Posterior vena cava (tissue), 2 donors: ENCODE results near the gene GRK7. TPM values are rescaled to one million over a fixed set of nuclear protein-coding genes. Genes with fewer than 3 reads are reported as not detected.
A peak's percentile ranks its signal among the peaks of the same experiment; 100 is the strongest.

ENCODE experiments used
- DNase-seq: peaks from one replicate; pipeline ENCODE4 v3.0.0-alpha.2; 2020; ENCODE audit warnings: low spot score
- intact Hi-C, 2 donors: fragments of 100-400 bp; cut with DNase I; formaldehyde crosslinking; loops; one replicate each; pipeline versions ENCODE4 v1.14.1 to v1.14.2; 2022 to 2023
- long read RNA-seq, 2 donors: library from polyadenylated mRNA; unstranded; transcript quantifications; one replicate each; pipeline ENCODE4 v2.0.0, GENCODE V29; 2020 to 2021
- total RNA-seq, 2 donors: library from RNA; stranded (reverse); fragmentation: NEBNext Ultra II Directional; extraction: Animal tissue kit (Norgen Biotek cat#: 25700); gene quantifications; one replicate each; pipeline ENCODE4 v1.2.1, GENCODE V29; 2021
- donor health status: DM: yes; HTN: yes; CAD: no.
- donor health status: DM: yes; HTN: yes; CAD: no.

GRK7 gene, protein sequence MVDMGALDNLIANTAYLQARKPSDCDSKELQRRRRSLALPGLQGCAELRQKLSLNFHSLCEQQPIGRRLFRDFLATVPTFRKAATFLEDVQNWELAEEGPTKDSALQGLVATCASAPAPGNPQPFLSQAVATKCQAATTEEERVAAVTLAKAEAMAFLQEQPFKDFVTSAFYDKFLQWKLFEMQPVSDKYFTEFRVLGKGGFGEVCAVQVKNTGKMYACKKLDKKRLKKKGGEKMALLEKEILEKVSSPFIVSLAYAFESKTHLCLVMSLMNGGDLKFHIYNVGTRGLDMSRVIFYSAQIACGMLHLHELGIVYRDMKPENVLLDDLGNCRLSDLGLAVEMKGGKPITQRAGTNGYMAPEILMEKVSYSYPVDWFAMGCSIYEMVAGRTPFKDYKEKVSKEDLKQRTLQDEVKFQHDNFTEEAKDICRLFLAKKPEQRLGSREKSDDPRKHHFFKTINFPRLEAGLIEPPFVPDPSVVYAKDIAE (N-terminal part only)
- under 1 TPM in 1 of 2 donors, not detected in 1; 0.14 TPM for total RNA-seq
- long read RNA-seq, donor 1, partial matches to known transcripts: 0 of 1 reads
- long read RNA-seq, donor 1, other reads (novel, unspliced or antisense): 1 of 1 reads
- long read RNA-seq, donor 2: 0 reads

DNA sequence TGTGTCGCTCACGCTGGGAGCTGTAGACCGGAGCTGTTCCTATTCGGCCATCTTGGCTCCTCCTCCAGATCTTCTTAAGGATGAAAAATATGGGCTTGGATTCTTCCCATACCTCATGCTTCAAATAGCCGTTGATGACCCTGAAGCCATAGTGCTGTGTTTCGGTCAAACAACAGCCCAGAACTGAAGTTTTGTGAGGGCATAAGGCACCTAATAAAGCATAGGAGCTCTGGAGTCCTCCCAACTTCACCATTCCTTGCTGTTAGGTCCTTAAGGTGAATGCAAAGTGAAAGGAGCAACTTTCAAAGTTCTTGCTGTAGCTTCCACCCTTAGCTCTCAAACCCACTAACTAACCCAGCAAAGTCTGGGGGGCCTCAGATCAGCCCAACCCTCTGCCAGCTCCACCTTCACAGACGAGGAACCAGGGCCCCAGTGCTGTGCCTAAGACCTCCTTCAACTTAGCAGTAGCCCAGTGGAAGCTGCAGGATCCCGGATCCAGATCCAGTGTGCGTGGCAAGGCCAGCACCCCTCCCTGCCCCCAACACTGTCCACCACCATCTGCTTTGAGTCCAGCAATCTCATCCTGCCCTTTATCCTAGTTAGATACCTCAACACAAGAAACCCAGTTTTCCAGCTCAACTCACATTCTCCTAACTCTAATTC is at the start of gene GRK7:
Gene GRK7, plus strand, starts transcription at position 321 of the 663 bp plus-strand sequence. CDS start 14,877 bp downstream, outside the sequence.
- intact Hi-C loops: no loop called here
- no peak for DNase-seq

DNA sequence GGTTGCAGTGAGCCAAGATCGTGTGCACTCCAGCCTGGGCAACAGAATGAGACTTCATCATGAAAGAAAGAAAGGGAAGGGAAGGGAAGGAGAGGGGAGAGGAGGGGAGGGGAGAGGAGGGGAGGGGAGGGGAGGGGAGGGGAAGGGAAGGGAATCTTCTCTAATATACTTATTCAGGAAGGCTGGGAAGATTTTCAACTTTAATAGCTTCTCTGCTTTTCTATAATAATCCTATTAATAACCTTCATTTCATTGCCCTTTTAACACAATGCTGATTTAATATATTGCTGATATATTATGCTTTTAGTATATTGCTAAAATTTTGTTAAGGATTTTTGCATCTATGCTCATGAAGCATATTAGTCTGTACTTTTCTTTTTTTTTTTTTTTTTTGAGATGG is 48.5 kb upstream of the GRK7 start:
- intact Hi-C loops: no loop called here

DNA sequence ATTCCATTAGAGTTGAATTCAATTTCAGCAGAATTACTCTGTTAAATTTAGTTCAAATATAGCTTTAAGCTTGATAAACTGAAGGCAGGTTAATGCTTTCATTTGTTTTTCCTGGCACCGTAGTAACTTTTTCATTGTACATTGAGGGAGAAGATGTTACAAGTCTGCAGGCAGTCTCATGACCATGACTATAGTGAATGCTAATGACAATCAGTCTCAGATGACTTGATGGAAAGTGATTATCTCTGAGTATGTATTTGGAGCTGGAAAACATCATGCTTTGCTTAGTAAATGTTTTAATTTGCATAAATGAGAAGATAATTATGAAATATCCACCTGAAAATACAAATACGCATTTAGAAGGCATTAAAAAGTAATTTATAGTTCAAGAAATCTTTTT is 41.1 kb upstream of the GRK7 start:
- no peak for DNase-seq
- intact Hi-C loops: no loop called here

More for the DNA sequence above, 48.5 kb upstream of the GRK7 start:
- no peak for DNase-seq

- no peak for DNase-seq
- intact Hi-C loops: no loop called here
Observed at GRCh38 chr3:141722648-141723047, 40.6 kb upstream of the GRK7 start.

DNA sequence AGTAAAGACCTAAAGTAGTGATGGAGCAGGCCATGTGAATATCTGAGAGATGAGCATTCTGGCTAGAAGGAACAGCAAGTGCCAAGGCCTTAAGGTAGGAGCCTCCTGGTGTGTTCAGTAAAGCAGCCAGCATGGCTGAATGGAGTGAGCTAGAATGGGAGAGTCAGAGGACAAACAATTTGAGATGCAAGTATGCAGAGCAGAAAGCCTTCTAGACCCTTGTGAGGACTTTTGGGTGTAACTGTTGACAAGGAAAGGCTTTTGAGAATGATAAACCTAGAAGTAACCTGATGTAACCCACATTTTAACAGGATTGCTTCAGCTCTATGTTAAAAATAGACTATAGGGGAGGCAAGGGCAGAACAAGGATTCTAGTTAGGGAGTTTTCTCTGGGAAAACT is 40.0 kb upstream of the GRK7 start:
- intact Hi-C loops: no loop called here
- no peak for DNase-seq

- DNase-seq: no peak
- intact Hi-C loops: no loop called here
Observed at GRCh38 chr3:141724186-141724585, 39.0 kb upstream of the GRK7 start.

DNA sequence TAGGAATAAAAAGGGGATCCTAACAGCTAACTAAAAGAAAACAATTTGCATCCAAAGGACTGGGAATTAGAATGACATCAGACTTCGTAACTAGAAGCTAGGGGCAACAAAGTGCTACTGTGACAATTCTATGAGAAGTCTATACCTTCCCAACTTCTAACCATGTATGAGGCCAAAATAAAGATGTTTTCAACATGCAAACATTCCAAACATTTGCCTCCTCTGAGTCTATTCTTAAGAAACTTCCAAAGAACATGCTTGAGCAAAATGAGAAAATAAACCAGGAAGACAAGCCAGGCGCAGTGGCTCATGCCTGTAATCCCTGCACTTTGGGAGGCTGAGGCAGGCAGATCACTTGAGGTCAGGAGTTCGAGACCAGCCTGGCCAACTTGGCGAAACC is 38.2 kb upstream of the GRK7 start:
- intact Hi-C loops: no loop called here
- DNase-seq: no peak

DNA sequence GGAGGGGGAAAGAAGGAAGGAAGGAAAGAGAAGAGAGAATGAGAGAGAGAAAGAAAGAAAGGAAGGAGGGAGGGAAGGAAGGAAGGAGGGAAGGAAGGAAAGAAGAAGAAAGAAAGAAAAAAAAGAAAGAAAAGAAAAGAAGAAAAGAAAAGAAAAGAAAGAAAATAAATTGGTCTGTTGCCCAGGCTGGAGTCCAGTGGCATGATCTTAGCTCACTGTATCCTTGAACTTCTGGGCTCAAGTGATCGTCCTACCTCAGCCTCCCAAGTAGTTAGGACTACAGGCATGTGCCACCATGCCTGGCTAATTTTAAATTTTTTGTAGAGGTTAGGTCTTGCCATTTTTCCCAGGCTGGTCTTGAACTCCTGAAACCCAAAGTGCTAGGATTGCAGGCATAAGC is 36.7 kb upstream of the GRK7 start:
- no peak for DNase-seq
- intact Hi-C loops: no loop called here

DNA sequence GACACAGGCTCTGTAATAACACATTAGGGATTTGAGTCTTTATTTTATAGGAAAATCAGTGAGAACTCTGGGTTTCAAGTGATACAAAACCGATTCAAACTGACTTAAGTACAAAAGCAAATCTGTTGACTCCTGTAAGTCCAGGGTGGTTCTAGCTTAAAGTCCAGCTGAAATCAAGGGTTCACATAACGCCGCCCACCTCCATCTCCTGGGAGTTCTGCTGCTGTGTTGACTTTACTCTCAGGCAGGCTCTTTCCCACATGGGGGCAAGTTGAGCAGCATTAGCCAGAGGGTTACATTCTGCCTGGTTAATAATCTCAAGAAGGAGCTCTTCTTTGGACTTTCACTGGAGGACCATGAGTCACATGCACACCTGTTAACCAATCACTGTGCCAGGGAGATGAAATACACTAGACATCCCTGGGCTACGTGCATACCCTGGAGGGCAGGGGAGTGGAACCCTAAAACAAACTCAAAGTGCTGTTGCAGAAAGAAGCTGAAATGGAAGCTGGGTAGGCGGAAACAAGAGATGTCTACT is 34.8 kb upstream of the GRK7 start:
- intact Hi-C loops: no loop called here
- no peak for DNase-seq

DNA sequence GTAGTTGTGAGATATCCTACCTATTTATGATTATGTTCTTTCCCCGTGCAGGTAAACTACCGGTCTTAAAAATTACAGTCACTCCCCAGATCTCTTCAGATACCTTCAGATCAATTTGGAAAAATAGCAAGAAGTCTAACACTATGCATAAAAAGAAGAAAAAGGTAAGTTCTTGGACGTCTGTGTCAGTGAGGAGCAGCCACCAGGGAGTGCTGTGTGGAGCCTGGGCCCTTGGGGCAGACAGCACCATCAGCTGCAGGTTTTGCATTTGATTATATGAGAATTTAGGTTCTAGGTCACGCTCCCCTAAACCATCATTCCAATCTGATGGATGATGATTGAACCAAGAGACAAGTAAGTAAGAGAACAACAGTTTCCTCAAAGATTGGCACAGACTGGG is 34.0 kb upstream of the GRK7 start:
- DNase-seq: no peak
- intact Hi-C loops: no loop called here

DNA sequence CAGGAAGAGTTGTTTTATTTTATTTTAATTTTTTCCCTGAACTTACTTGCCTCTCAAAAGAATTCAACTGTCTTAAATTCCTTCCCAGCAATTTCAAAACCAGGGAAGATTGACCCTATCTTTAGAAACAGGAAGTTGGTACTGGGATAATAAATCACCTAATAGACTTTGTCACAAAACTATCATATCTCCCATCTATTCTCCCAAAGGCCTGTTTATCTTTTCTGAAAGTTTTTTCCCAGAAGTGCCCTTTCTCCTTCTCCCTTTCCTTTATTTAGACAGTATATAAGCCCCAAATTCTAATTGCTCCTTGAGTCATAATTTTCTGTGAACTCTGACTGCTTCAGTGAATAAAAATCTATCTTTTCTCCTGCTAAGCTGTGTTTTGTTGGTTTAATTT is 28.0 kb upstream of the GRK7 start:
- intact Hi-C loops: loop anchor here in 1 of 2 donors (5.0 kb wide), 1 partner anchor 142 kb away; the partner anchor contains the start of gene ATP1B3
- no peak for DNase-seq

- intact Hi-C loops: loop anchor here in 1 of 2 donors (5.0 kb wide), 1 partner anchor 141 kb away; the partner anchor contains the start of gene ATP1B3
- DNase-seq: no peak
Observed at GRCh38 chr3:141735770-141736465, 27.3 kb upstream of the GRK7 start.

- intact Hi-C loops: loop anchor here in 1 of 2 donors (5.0 kb wide), 1 partner anchor 140 kb away; the partner anchor contains the start of gene ATP1B3
- no peak for DNase-seq
Observed at GRCh38 chr3:141737093-141737492, 26.1 kb upstream of the GRK7 start.

DNA sequence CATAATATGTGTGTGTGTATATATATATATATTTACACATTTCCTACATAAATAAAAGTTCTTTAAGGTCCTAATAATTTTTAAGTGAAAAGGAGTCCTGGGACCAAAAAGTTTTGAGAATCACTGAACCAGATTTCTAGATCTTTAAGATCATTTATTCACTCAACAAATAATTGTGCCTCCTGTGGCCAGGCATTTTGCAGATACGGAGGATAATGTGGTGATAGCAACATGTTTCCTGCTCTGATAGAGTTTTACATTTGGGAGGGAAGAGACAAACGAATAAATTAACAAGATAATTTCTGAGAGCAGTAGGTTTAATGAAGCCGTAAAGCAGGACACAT is 25.6 kb upstream of the GRK7 start:
- intact Hi-C loops: loop anchor here in 1 of 2 donors (5.0 kb wide), 1 partner anchor 140 kb away; the partner anchor contains the start of gene ATP1B3

GRCh38 chr3:141738022-141738890 is 25.0 kb upstream of the GRK7 start, which contains the start of gene RNF7:
Gene RNF7, plus strand, starts transcription at chr3:141738298. Its CDS starts 44 bp downstream, at chr3:141738342.
- DNase-seq: peak; percentile 98
- intact Hi-C loops: loop anchor here in 1 of 2 donors (5.0 kb wide), 1 partner anchor 139 kb away; the partner anchor contains the start of gene ATP1B3

More for the DNA sequence above, 25.6 kb upstream of the GRK7 start:
- DNase-seq: no peak

DNA sequence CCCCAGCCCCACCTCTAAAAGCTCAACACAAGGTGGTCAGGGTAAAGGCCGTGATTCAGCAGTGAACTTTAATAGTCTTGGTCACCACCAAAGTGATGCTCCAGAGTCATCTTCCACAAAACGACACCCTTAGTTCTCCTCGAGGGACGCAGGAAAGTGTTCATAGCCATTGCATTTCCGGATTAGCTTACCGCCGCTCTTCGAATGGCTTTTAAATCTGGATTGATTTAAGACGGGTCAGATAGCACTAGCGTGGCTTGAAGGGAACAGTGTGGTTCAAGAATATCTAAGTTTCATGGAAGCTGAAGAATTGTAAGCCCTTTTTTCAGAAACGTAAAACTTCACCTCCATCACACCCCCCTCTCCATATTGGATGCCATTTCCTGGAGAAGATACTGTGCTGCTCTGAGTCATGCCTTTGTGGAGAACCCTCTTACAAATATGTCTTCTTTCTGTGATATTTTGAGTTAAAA is 24.3 kb upstream of the GRK7 start:
- no peak for DNase-seq
- intact Hi-C loops: loop anchor here in 1 of 2 donors (5.0 kb wide), 1 partner anchor 138 kb away; the partner anchor contains the start of gene ATP1B3

- DNase-seq: no peak
- intact Hi-C loops: loop anchor here (5.0 to 10.0 kb wide), 2 partner anchors 138 to 165 kb away; partner anchors contain the start of gene ATP1B3 (in 1 of the 2)
Observed at GRCh38 chr3:141739731-141740130, 23.5 kb upstream of the GRK7 start.

GRCh38 chr3:141740349-141740748 is 22.9 kb upstream of the GRK7 start:
- intact Hi-C loops: loop anchor here in 1 of 2 donors (10.0 kb wide), 1 partner anchor 164 kb away; no protein-coding TSS in a partner anchor

More at GRCh38 chr3:141740349-141740748, 22.9 kb upstream of the GRK7 start:
- DNase-seq: no peak
